Fibroblast of pulmonary artery (primary cell): ENCODE results near the gene C2orf66.
A peak's percentile ranks its signal among the peaks of the same experiment; 100 is the strongest.

ENCODE experiments used
- DNase-seq: peaks from one replicate; pipeline ENCODE4 v3.0.0-alpha.2; 2010; ENCODE audit warnings: low read depth
- H3K4me3 ChIP-seq: replicated peaks from 2 replicates; pipeline ENCODE4 v1.5.1; 2011; ENCODE audit warnings: low read depth, mild to moderate bottlenecking, control low read depth, low read length, moderate library complexity
- CTCF ChIP-seq: IDR thresholded peaks from 2 replicates; pipeline ENCODE4 v1.5.1; 2011; ENCODE audit warnings: mild to moderate bottlenecking, control low read depth, low read length, inconsistent platforms; ENCODE audit errors: missing control alignments

C2orf66 gene

GRCh38 chr2:196808083-196808665 lies 981 bp downstream of the C2orf66 start:
- peak; percentile 5 for TF ChIP-seq CTCF
- DNase-seq, result peak; percentile 31
- H3K4me3 ChIP-seq, result no peak overlapping the region

GRCh38 chr2:196804381-196804780 lies 4.8 kb downstream of the C2orf66 start:
- no peak overlapping the region for H3K4me3 ChIP-seq
- no peak for DNase-seq
- no peak for TF ChIP-seq CTCF

- no peak for TF ChIP-seq CTCF
- H3K4me3 ChIP-seq, result no peak overlapping the region
- DNase-seq, result no peak
Observed at GRCh38 chr2:196802401-196802800, 6.8 kb downstream of the C2orf66 start.

GRCh38 chr2:196801674-196802261 lies 7.4 kb downstream of the C2orf66 start:
- no peak for TF ChIP-seq CTCF
- DNase-seq, result peak; percentile 17
- no peak overlapping the region for H3K4me3 ChIP-seq

- H3K4me3 ChIP-seq, result peak overlapping the region; percentile 97
- peak; percentile 7 for DNase-seq
- TF ChIP-seq CTCF, result no peak
Observed at GRCh38 chr2:196798980-196799379, 10.2 kb downstream of the C2orf66 start.

GRCh38 chr2:196792865-196793264 lies 16.3 kb downstream of the C2orf66 start:
- no peak for DNase-seq
- TF ChIP-seq CTCF, result no peak

More at GRCh38 chr2:196792865-196793264, 16.3 kb downstream of the C2orf66 start:
- H3K4me3 ChIP-seq, result no peak overlapping the region
